Upper lobe of left lung (tissue), 6 donors: ENCODE results near the gene SRSF1. TPM values are rescaled to one million over a fixed set of nuclear protein-coding genes. Genes with fewer than 3 reads are reported as not detected.

Experiments
- ATAC-seq, 2 donors: fragments of 200-7000 bp; cut with Tn5 transposase; one replicate each; pipeline ENCODE4 v1.9.1; 2022; ENCODE audit warnings: mild to moderate bottlenecking in 2 of 2, moderate library complexity in 2 of 2; ENCODE audit not compliant: low FRiP score in 2 of 2
- DNase-seq, 2 donors: peaks; one replicate each; pipeline ENCODE4 v3.0.0-alpha.2; 2019 to 2020
- H3K27ac ChIP-seq, 4 donors: fragments of 200-600 bp; sonication (generic); one replicate each; pipeline ENCODE4 v1.5.1; 2016 to 2019
- H3K27me3 ChIP-seq, 4 donors: fragments of 200-600 bp; sonication (generic); one replicate each; pipeline ENCODE4 v1.5.1; 2017 to 2019
- H3K36me3 ChIP-seq, 4 donors: fragments of 200-600 bp; sonication (generic); one replicate each; pipeline ENCODE4 v1.5.1; 2016 to 2019
- H3K4me1 ChIP-seq, 4 donors: fragments of 200-600 bp; sonication (generic); one replicate each; pipeline ENCODE4 v1.5.1; 2018 to 2019
- H3K4me3 ChIP-seq, 4 donors: fragments of 200-600 bp; sonication (generic); one replicate each; pipeline ENCODE4 v1.5.1; 2017 to 2019; ENCODE audit warnings: mild to moderate bottlenecking in 2 of 4, moderate library complexity in 1 of 4
- H3K9me3 ChIP-seq, 4 donors: fragments of 200-600 bp; sonication (generic); one replicate each; pipeline ENCODE4 v1.5.1; 2018 to 2019
- EP300 ChIP-seq, 4 donors: sonication (generic); formaldehyde crosslinking; IDR thresholded peaks; one replicate each; pipeline ENCODE4 v1.5.1; 2017; ENCODE audit warnings: antibody characterized with exemption in 4 of 4, control low read depth in 2 of 4
- POLR2A ChIP-seq, 4 donors: fragments of 450-650 bp; IDR thresholded peaks; one replicate each; pipeline ENCODE4 v1.5.1; 2016 to 2017; ENCODE audit warnings: antibody characterized with exemption in 4 of 4, mild to moderate bottlenecking in 2 of 4
- POLR2AphosphoS5 ChIP-seq, 2 donors: sonication (generic); formaldehyde crosslinking; IDR thresholded peaks; one replicate each; pipeline ENCODE4 v1.5.1; 2017; ENCODE audit warnings: antibody characterized with exemption in 2 of 2
- WGBS, 2 donors: methylation state at CpG; one replicate each; pipeline ENCODE4 v1.1.5; 2017 to 2018; 5-methylcytosine and 5-hydroxymethylcytosine counted together
- total RNA-seq, 6 donors: library from RNA; depleted of rRNA in 4 of 6; stranded (reverse); fragments of >200 nt in 4 of 6; gene quantifications; one replicate each; pipeline versions ENCODE4 v1.1.0 to v1.2.1, GENCODE V29; 2016 to 2021
- TF ChIP-seq, protein P1 (sequence below), 6 experiments: fragments of 450-650 bp in 4 of 6; fragments of 200-600 bp in 2 of 6; sonication (generic) in 2 of 6; IDR thresholded peaks; one replicate each; pipeline ENCODE4 v1.5.1; 2016 to 2019; ENCODE audit warnings: antibody characterized with exemption in 6 of 6
- donor health status: DM: no; HTN: no; CAD: no; lungs with moderate emphysema.
- donor health status: DM: no; HTN: yes; CAD: no; lungs with severe emphysema.

Gene SRSF1
- total RNA-seq, 6 donors from 2014 or later = 109 to 393 (median 160) TPM

DNA sequence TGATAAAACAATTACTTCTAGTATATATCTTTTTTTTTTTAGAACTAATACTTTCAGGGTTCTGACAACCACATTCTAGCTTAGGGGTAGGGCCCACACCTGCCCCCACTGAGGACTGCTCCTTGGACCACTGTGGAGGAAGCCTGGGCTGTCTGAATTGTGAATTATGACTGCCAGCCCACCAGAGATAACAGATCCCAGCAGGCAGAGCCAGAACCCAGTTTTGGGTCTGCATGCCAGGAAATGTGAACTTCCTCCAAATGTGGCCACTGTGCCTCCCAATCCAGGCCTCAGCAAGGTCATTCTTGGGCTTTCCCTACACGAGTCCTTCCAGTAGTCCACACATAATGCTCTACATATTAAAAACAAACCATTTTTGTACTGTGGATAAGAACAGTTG, 34.9 kb downstream of the SRSF1 start:
- H3K4me3 ChIP-seq = no peak overlapping the region
- TF ChIP-seq EP300 (IDR thresholded peaks at IDR 0.05) = no peak
- no peak for TF ChIP-seq POLR2AphosphoS5 (IDR thresholded peaks at IDR 0.05)
- TF ChIP-seq, protein P1, sequence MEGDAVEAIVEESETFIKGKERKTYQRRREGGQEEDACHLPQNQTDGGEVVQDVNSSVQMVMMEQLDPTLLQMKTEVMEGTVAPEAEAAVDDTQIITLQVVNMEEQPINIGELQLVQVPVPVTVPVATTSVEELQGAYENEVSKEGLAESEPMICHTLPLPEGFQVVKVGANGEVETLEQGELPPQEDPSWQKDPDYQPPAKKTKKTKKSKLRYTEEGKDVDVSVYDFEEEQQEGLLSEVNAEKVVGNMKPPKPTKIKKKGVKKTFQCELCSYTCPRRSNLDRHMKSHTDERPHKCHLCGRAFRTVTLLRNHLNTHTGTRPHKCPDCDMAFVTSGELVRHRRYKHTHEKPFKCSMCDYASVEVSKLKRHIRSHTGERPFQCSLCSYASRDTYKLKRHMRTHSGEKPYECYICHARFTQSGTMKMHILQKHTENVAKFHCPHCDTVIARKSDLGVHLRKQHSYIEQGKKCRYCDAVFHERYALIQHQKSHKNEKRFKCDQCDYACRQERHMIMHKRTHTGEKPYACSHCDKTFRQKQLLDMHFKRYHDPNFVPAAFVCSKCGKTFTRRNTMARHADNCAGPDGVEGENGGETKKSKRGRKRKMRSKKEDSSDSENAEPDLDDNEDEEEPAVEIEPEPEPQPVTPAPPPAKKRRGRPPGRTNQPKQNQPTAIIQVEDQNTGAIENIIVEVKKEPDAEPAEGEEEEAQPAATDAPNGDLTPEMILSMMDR (IDR thresholded peaks at IDR 0.05) = no peak
- TF ChIP-seq POLR2A (IDR thresholded peaks at IDR 0.05) = no peak
- no peak for DNase-seq
- H3K36me3 ChIP-seq = peaks cover 19 to 56% (median 41%) of the 10 kb centered on the region in 4 donors
- peaks cover 12 to 15% (median 13%) of the 10 kb centered on the region in 4 donors for H3K4me1 ChIP-seq
- no peak overlapping the region for H3K27ac ChIP-seq
- no peaks in the 10 kb centered on the region for H3K9me3 ChIP-seq
- ATAC-seq = no peak
- 22 to 50% methylated on average over 1 of the region's 1 CpG for WGBS, 2 donors
- no peaks in the 10 kb centered on the region for H3K27me3 ChIP-seq

DNA sequence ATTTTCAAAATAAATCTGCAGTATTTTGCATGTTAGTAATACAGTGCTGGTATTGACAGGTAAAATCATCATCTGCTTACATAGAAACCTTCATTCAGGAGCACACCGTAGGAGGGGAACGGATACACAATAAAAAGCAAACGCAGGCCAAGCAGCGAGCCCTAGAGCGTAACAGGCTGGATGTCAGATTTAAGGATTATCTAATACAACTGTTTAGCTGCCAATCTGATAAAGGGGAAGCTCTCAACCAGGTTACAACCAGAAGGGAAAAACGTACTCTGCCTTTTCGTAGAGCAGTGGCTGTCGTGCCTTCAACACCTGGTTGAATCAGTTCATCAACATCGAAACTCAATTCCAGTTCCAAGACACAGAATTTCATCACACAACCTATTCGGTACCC, 35.5 kb downstream of the SRSF1 start:
- Histone ChIP-seq H3K36me3 (peaks cover 13 to 50% (median 35%) of the 10 kb centered on the region in 4 donors), H3K27ac (no peak overlapping the region), H3K4me3 (no peak overlapping the region), H3K9me3 (no peaks in the 10 kb centered on the region), H3K4me1 (peaks cover 12 to 15% (median 13%) of the 10 kb centered on the region in 4 donors), H3K27me3 (no peaks in the 10 kb centered on the region)
- ATAC-seq (no peak), DNase-seq (no peak)
- WGBS, 2 donors = 75 to 80% methylated on average over 10 of the region's 10 CpGs
- TF ChIP-seq POLR2A (IDR thresholded peaks at IDR 0.05) (no peak), POLR2AphosphoS5 (IDR thresholded peaks at IDR 0.05) (no peak), EP300 (IDR thresholded peaks at IDR 0.05) (no peak)
- TF ChIP-seq, protein P1 (IDR thresholded peaks at IDR 0.05) = no peak

DNA sequence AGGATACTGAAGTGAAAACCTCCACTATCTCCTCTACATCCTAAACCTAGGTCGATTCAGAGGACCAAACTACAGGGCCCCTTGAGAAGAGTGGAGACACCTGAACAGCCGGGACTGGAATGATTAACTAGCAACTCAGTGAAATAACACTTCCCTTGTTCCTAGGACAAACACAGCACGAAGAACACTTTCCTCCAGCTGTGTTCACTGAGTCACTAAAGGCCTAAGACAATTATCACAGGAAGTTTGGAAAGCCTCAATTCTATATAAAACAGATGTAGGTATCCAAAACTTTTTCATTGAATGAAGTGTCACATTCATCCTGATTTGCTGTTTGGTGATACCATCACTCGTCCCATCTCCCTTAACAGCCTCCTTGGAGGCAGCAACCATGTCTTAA, 36.3 kb downstream of the SRSF1 start:
- Histone ChIP-seq H3K4me3 (no peak overlapping the region), H3K27me3 (no peaks in the 10 kb centered on the region), H3K9me3 (no peaks in the 10 kb centered on the region), H3K4me1 (peaks cover 10 to 13% (median 12%) of the 10 kb centered on the region in 4 donors), H3K27ac (peak overlapping the region in 1 of 4 donors; percentile 24), H3K36me3 (peaks cover 6 to 42% (median 27%) of the 10 kb centered on the region in 4 donors)
- 53 to 62% methylated on average over 4 of the region's 4 CpGs for WGBS, 2 donors
- ATAC-seq (no peak), DNase-seq (no peak)
- TF ChIP-seq, protein P1 (IDR thresholded peaks at IDR 0.05) = no peak
- TF ChIP-seq POLR2AphosphoS5 (IDR thresholded peaks at IDR 0.05) = no peak
- TF ChIP-seq EP300 (IDR thresholded peaks at IDR 0.05) = no peak
- TF ChIP-seq POLR2A (IDR thresholded peaks at IDR 0.05) = no peak

DNA sequence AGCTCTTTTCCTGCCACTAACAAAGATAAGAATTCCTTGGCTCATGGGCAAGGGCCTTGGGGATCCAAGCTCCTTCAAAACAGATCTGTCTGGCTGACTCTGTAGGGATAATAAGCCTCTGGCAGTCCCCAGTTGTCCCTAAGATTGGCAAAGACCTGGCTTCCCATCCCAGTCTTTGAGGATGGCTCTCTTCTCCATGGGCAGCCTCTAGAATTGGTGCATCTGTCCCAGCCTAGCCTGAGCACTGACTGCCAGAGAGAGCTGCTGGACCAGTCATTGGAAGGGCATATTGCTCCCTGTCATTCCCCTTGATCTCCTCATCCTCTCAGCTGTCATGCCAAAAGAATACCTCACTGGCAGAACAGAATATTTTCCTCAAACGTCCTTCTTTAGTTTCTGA, 38.6 kb downstream of the SRSF1 start:
- no peak for DNase-seq
- H3K4me1 ChIP-seq = no peaks in the 10 kb centered on the region
- peaks cover 4 to 19% (median 8%) of the 10 kb centered on the region in 4 donors for H3K36me3 ChIP-seq
- 48 to 80% methylated on average over 1 of the region's 1 CpG for WGBS, 2 donors
- no peak overlapping the region for H3K4me3 ChIP-seq
- H3K9me3 ChIP-seq = no peaks in the 10 kb centered on the region
- TF ChIP-seq POLR2A (IDR thresholded peaks at IDR 0.05) = no peak
- no peak for TF ChIP-seq POLR2AphosphoS5 (IDR thresholded peaks at IDR 0.05)
- no peak for TF ChIP-seq EP300 (IDR thresholded peaks at IDR 0.05)
- TF ChIP-seq, protein P1 (IDR thresholded peaks at IDR 0.05) = no peak
- ATAC-seq = no peak
- no peak overlapping the region for H3K27ac ChIP-seq
- no peaks in the 10 kb centered on the region for H3K27me3 ChIP-seq

DNA sequence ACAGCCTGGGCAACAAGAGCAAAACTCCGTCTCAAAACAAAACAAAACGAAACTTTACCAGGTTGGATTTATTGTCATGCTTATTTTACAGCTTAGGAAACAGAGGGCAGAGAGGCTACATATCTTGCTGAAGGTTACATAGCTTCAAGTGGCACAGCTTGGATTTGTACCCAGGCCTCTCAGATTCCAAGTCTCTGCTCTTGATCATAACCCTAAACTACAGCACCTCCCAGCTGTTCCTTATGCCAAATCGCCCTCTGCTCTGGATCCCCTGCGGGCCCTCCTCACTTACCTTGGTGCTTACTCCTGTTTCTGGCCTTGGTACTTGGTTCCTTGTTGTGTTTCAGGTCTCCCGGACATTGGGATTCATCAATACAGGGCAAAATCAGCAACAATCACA, 40.2 kb downstream of the SRSF1 start:
- Histone ChIP-seq H3K9me3 (no peaks in the 10 kb centered on the region), H3K36me3 (peaks cover 0 to 4% (median 0%) of the 10 kb centered on the region in 4 donors), H3K27ac (no peak overlapping the region), H3K27me3 (no peaks in the 10 kb centered on the region), H3K4me3 (no peak overlapping the region), H3K4me1 (no peaks in the 10 kb centered on the region)
- whole genome bisulfite sequencing, 2 donors = 68 to 87% methylated on average over 5 of the region's 5 CpGs
- ATAC-seq = no peak
- TF ChIP-seq, protein P1 (IDR thresholded peaks at IDR 0.05) = no peak
- no peak for TF ChIP-seq POLR2AphosphoS5 (IDR thresholded peaks at IDR 0.05)
- DNase-seq = no peak
